ENCODE data around the gene KLF9. TPM values are rescaled to one million over a fixed set of nuclear protein-coding genes. Genes with fewer than 3 reads are reported as not detected.

KLF9 gene
- total RNA-seq, 1 donor from 2014 or later: 0.87 TPM

DNA sequence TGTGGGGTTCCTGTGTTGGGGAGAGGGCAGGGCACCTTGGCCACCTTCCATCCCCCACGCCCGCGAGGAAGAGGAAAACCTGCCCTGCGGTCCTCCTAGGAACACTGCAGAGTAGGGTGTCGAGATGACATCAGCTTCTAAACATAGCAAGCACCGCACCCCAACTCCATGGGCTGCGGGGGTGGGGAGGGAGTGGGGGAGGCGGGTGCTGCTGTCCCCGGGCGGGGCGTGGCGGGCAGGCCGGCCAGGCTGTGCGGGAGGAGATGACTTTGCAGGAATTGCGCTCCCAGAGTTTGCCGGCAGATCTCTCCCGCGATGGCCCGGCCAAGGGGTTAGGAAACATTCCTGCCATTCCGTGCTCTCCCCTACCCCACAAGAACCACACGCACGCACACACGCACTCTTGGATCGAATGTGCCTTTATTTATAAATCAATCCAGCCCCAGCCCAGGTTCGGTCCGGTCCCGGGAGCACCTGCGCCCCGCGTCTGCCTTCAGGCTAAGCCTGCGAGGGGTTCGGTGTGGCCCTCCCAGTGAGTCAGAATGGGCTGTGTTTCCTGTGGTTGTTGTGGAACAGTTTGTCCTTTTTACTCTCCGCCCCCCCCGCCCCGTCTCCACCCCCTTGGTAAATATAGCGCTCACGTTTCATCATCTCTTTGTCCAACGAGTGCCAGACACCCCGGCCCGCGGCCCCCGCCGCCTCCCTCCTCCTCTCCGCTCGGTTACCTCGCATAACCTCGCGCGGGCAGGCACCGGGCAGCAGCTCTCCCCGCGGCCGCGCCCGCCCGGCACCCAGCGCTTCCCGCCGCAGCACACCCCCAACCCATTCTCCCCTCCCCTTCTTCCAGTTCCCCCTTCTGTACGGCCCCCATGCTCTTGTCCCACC lies 5.3 kb upstream of the KLF9 start:
- Mint-ChIP-seq H3K4me3 (ENCODE audit: unreplicated experiment) (peak overlapping the region; percentile 95), H3K4me1 (ENCODE audit: unreplicated experiment) (peaks cover 19% of the 10 kb centered on the region), H3K36me3 (ENCODE audit: low read depth, unreplicated experiment) (no peaks in the 10 kb centered on the region), H3K9me3 (ENCODE audit: unreplicated experiment) (no peaks in the 10 kb centered on the region), H3K27me3 (ENCODE audit: unreplicated experiment) (peaks cover 16% of the 10 kb centered on the region), H3K27ac (ENCODE audit: unreplicated experiment) (peak overlapping the region; percentile 98)
- no peak for TF ChIP-seq CTCF (IDR thresholded peaks at IDR 0.05; ENCODE audit: unreplicated experiment)
- DNase-seq (ENCODE audit: low spot score): peak; percentile 73

DNA sequence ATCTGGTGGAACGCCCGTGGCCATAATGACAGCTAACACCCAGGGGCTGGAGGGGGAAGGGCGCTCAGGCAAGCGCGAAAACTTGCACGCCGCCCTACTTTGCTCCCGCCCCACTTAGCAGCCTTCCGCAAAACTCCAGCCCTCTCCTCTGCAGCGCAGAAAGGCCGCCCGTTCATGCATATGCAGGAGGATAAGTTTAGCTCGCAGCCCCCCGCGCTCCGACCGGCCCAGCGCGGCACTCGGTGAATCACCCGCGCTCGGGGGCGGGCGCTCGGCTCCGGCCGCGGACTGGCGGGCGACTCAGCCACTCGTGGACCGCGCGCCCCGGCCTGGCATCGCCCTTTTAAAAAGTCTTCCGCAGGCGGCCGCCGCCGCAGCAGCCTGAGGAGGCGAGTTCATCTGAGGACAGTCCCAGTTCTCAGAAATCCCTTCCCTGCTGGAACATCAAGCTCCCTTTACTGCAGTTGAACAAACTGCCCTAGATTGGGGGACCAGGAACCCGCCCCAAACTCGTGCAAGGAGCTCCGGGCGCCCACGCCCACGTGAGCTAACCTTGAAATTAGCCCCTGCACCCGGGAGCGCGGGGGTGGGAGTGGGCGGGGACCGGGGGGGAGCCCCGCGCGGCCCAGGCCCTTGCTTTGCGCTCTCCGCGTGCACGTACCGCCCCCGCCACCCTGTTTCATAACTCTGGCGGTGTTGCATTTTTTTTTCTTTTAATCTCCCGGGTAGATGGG lies 4.5 kb upstream of the KLF9 start:
- peaks cover 28% of the 10 kb centered on the region for H3K4me1 Mint-ChIP-seq (ENCODE audit: unreplicated experiment)
- peaks cover 14% of the 10 kb centered on the region for H3K27me3 Mint-ChIP-seq (ENCODE audit: unreplicated experiment)
- H3K27ac Mint-ChIP-seq (ENCODE audit: unreplicated experiment): peak overlapping the region; percentile 74
- peak overlapping the region; percentile 95 for H3K4me3 Mint-ChIP-seq (ENCODE audit: unreplicated experiment)
- TF ChIP-seq CTCF (IDR thresholded peaks at IDR 0.05; ENCODE audit: unreplicated experiment): no peak
- H3K9me3 Mint-ChIP-seq (ENCODE audit: unreplicated experiment): no peaks in the 10 kb centered on the region
- DNase-seq (ENCODE audit: low spot score): peak; percentile 84
- H3K36me3 Mint-ChIP-seq (ENCODE audit: low read depth, unreplicated experiment): peaks cover 4% of the 10 kb centered on the region

GRCh38 chr9:70415476-70415875 lies 1.0 kb upstream of the KLF9 start:
- no peak for DNase-seq (ENCODE audit: low spot score)
- H3K4me1 Mint-ChIP-seq (ENCODE audit: unreplicated experiment): peaks cover 23% of the 10 kb centered on the region
- H3K9me3 Mint-ChIP-seq (ENCODE audit: unreplicated experiment): no peaks in the 10 kb centered on the region
- TF ChIP-seq CTCF (IDR thresholded peaks at IDR 0.05; ENCODE audit: unreplicated experiment): no peak
- no peak overlapping the region for H3K4me3 Mint-ChIP-seq (ENCODE audit: unreplicated experiment)
- H3K27ac Mint-ChIP-seq (ENCODE audit: unreplicated experiment): no peak overlapping the region
- H3K36me3 Mint-ChIP-seq (ENCODE audit: low read depth, unreplicated experiment): peaks cover 4% of the 10 kb centered on the region
- peaks cover 20% of the 10 kb centered on the region for H3K27me3 Mint-ChIP-seq (ENCODE audit: unreplicated experiment)

GRCh38 chr9:70415041-70415440 lies 584 bp upstream of the KLF9 start:
- no peak overlapping the region for H3K4me3 Mint-ChIP-seq (ENCODE audit: unreplicated experiment)
- no peak for TF ChIP-seq CTCF (IDR thresholded peaks at IDR 0.05; ENCODE audit: unreplicated experiment)
- no peak overlapping the region for H3K27ac Mint-ChIP-seq (ENCODE audit: unreplicated experiment)
- no peak for DNase-seq (ENCODE audit: low spot score)
- H3K27me3 Mint-ChIP-seq (ENCODE audit: unreplicated experiment): peaks cover 20% of the 10 kb centered on the region
- peaks cover 4% of the 10 kb centered on the region for H3K36me3 Mint-ChIP-seq (ENCODE audit: low read depth, unreplicated experiment)
- no peaks in the 10 kb centered on the region for H3K9me3 Mint-ChIP-seq (ENCODE audit: unreplicated experiment)
- peaks cover 23% of the 10 kb centered on the region for H3K4me1 Mint-ChIP-seq (ENCODE audit: unreplicated experiment)

GRCh38 chr9:70413464-70413798 lies 1.0 kb downstream of the KLF9 start:
- Mint-ChIP-seq H3K4me1 (ENCODE audit: unreplicated experiment) (peaks cover 23% of the 10 kb centered on the region), H3K36me3 (ENCODE audit: low read depth, unreplicated experiment) (peaks cover 4% of the 10 kb centered on the region), H3K27me3 (ENCODE audit: unreplicated experiment) (peaks cover 17% of the 10 kb centered on the region), H3K4me3 (ENCODE audit: unreplicated experiment) (peak overlapping the region; percentile 94), H3K9me3 (ENCODE audit: unreplicated experiment) (no peaks in the 10 kb centered on the region), H3K27ac (ENCODE audit: unreplicated experiment) (no peak overlapping the region)
- DNase-seq (ENCODE audit: low spot score): no peak
- no peak for TF ChIP-seq CTCF (IDR thresholded peaks at IDR 0.05; ENCODE audit: unreplicated experiment)
